Aorta (tissue), 5 donors: ENCODE measurements around the gene KANSL1. TPM values are rescaled to one million over a fixed set of nuclear protein-coding genes. Genes with fewer than 3 reads are reported as not detected.
"Not testable (repeated sequence)": the region's sequence is repeated elsewhere in the genome, so short reads cannot be mapped to it uniquely, and the experiment has no call there.

Experiments
- ATAC-seq: fragments of 200-7000 bp; cut with Tn5 transposase; one replicate; pipeline ENCODE4 v1.9.1; 2022; ENCODE audit warnings: moderate library complexity; ENCODE audit not compliant: low FRiP score
- DNase-seq, 2 donors: peaks; one replicate each; pipeline ENCODE4 v3.0.0-alpha.2; 2020
- H3K27ac ChIP-seq, 2 donors: one replicate each; pipeline ENCODE4 v1.5.1; 2013; ENCODE audit warnings: low read length in 2 of 2, mild to moderate bottlenecking in 2 of 2, moderate library complexity in 2 of 2, control low read depth in 1 of 2, inconsistent platforms in 1 of 2, low read depth in 1 of 2
- H3K27me3 ChIP-seq, 2 donors: one replicate each; pipeline ENCODE4 v1.6.1; 2013; ENCODE audit warnings: control low read depth in 1 of 2, low read length in 1 of 2, mild to moderate bottlenecking in 1 of 2, moderate library complexity in 1 of 2; ENCODE audit not compliant: insufficient read depth in 2 of 2, control insufficient read depth in 1 of 2
- H3K36me3 ChIP-seq, 2 donors: one replicate each; pipeline ENCODE4 v1.6.1; 2013; ENCODE audit warnings: control low read depth in 1 of 2, low read length in 1 of 2, mild to moderate bottlenecking in 1 of 2; ENCODE audit not compliant: insufficient read depth in 2 of 2, control insufficient read depth in 1 of 2
- H3K4me1 ChIP-seq, 2 donors: one replicate each; pipeline ENCODE4 v1.6.1; 2013; ENCODE audit warnings: low read length in 2 of 2, control low read depth in 1 of 2, mild to moderate bottlenecking in 1 of 2, moderate library complexity in 1 of 2; ENCODE audit not compliant: insufficient read depth in 2 of 2, control insufficient read depth in 1 of 2
- H3K4me3 ChIP-seq, 2 donors: one replicate each; pipeline ENCODE4 v1.5.1; 2013; ENCODE audit warnings: low read length in 2 of 2, control low read depth in 1 of 2, mild to moderate bottlenecking in 1 of 2
- H3K9me3 ChIP-seq: one replicate; pipeline ENCODE4 v1.6.1; 2013; ENCODE audit warnings: mild to moderate bottlenecking, low read length; ENCODE audit not compliant: control insufficient read depth
- WGBS, 2 donors: extraction: QIAGEN DNeasy Blood & Tissue Kit; methylation state at CpG; one replicate each; pipeline ENCODE4 v1.1.7; 2013; 5-methylcytosine and 5-hydroxymethylcytosine counted together
- intact Hi-C, 2 donors: fragments of 100-400 bp; cut with DNase I; formaldehyde crosslinking; loops; one replicate each; pipeline versions ENCODE4 v1.14.2 to v1.15.0; 2022
- polyA plus RNA-seq, 2 donors: library from polyadenylated mRNA; stranded (reverse); fragments of 200-250 nt; gene quantifications; one replicate each; pipeline ENCODE4 v1.2.3, GENCODE V29; 2013
- total RNA-seq, 2 donors: library from RNA; stranded (reverse); fragmentation: NEBNext Ultra II Directional; extraction: Animal tissue kit (Norgen Biotek cat#: 25700); gene quantifications; one replicate each; pipeline ENCODE4 v1.2.1, GENCODE V29; 2021
- donor health status: healthy with polysubstance abuse.
- donor health status: Bipolar disorder and iron deficiency.
- donor health status: DM: no; HTN: no; CAD: no.
- donor health status: DM: no; HTN: no; CAD: no.
- donor health status: DM: yes; HTN: yes; CAD: no.

KANSL1 gene
- total and polyA plus RNA-seq, 4 donors, result 6.5 to 109 (median 56.4) TPM

GRCh38 chr17:46006082-46006481 is 187.1 kb downstream of the KANSL1 start:
- H3K4me3 ChIP-seq, H3K4me1 ChIP-seq, H3K27me3 ChIP-seq, DNase-seq, intact Hi-C loops, ATAC-seq, H3K36me3 ChIP-seq, H3K9me3 ChIP-seq, H3K27ac ChIP-seq: not testable (repeated sequence)
- 98 to 100% methylated on average over 1 of the region's 1 CpG for WGBS, 2 donors

DNA sequence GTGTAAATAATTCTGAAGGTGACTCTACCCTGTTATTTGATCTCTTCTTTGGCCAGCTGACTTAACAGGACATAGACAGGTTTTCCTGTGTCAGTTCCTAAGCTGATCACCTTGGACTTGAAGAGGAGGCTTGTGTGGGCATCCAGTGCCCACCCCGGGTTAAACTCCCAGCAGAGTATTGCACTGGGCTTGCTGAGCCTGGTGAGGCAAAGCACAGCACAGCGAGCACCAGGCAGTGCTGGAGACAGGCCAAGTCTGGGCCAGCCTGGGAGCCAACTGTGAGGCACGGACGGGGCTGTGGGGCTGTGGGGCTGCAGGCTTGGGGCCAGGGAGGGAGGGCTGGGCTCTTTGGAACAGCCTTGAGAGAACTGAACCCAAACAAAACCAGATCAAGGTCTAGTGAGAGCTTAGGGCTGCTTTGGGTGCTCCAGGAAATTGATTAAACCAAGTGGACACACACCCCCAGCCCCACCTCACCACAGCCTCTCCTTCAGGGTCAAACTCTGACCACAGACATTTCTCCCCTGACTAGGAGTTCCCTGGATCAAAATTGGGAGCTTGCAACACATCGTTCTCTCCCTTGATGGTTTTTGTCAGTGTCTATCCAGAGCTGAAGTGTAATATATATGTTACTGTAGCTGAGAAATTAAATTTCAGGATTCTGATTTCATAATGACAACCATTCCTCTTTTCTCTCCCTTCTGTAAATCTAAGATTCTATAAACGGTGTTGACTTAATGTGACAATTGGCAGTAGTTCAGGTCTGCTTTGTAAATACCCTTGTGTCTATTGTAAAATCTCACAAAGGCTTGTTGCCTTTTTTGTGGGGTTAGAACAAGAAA is 189.1 kb downstream of the KANSL1 start:
- Histone ChIP-seq H3K4me3 (no peak overlapping the region), H3K27me3 (no peaks in the 10 kb centered on the region), H3K9me3 (no peaks in the 10 kb centered on the region), H3K4me1 (no peaks in the 10 kb centered on the region), H3K27ac (no peak overlapping the region), H3K36me3 (no peaks in the 10 kb centered on the region)
- DNase-seq (no peak), ATAC-seq (no peak)
- 8 to 10% methylated on average over 6 of the region's 6 CpGs for WGBS, 2 donors
- intact Hi-C loops, result no loop called here

DNA sequence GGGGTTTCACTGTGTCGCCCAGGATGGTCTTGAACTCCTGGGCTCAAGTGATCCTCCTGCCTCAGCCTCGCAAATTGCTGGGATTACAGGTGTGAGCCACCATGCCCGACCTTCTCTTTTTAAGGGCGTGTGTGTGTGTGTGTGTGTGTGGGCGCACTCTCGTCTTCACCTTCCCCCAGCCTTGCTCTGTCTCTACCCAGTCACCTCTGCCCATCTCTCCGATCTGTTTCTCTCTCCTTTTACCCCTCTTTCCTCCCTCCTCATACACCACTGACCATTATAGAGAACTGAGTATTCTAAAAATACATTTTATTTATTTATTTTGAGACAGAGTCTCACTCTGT is 190.3 kb downstream of the KANSL1 start:
- no peak overlapping the region for H3K27ac ChIP-seq
- H3K36me3 ChIP-seq, result no peaks in the 10 kb centered on the region
- no peaks in the 10 kb centered on the region for H3K4me1 ChIP-seq
- WGBS, 2 donors, result 63 to 68% methylated on average over 7 of the region's 7 CpGs
- ATAC-seq (no peak), DNase-seq (no peak)
- no peaks in the 10 kb centered on the region for H3K27me3 ChIP-seq
- H3K9me3 ChIP-seq, result no peaks in the 10 kb centered on the region
- intact Hi-C loops, result loop anchor here in 1 of 2 donors (1.0 kb wide), 1 partner anchor 210 kb away; no protein-coding TSS in a partner anchor
- no peak overlapping the region for H3K4me3 ChIP-seq

GRCh38 chr17:46002311-46002972 is 190.8 kb downstream of the KANSL1 start:
- ATAC-seq (peak; percentile 88), DNase-seq (peak; percentile 67 to 83)
- Histone ChIP-seq H3K27ac (no peak overlapping the region), H3K4me3 (no peak overlapping the region), H3K27me3 (no peaks in the 10 kb centered on the region), H3K36me3 (no peaks in the 10 kb centered on the region), H3K9me3 (no peaks in the 10 kb centered on the region), H3K4me1 (no peaks in the 10 kb centered on the region)
- intact Hi-C loops, result loop anchor here in 1 of 2 donors (1.0 kb wide), 1 partner anchor 211 kb away; no protein-coding TSS in a partner anchor
- 24 to 25% methylated on average over 8 of the region's 8 CpGs for WGBS, 2 donors

GRCh38 chr17:46001390-46002310 is 191.6 kb downstream of the KANSL1 start:
- H3K9me3 ChIP-seq, result no peaks in the 10 kb centered on the region
- ATAC-seq (peak; percentile 4), DNase-seq (no peak)
- no peak overlapping the region for H3K4me3 ChIP-seq
- H3K36me3 ChIP-seq, result no peaks in the 10 kb centered on the region
- H3K27ac ChIP-seq, result no peak overlapping the region
- no peaks in the 10 kb centered on the region for H3K4me1 ChIP-seq
- 75 to 78% methylated on average over 13 of the region's 13 CpGs for WGBS, 2 donors
- no peaks in the 10 kb centered on the region for H3K27me3 ChIP-seq
- intact Hi-C loops, result loop anchor here in 1 of 2 donors (1.0 kb wide), 1 partner anchor 212 kb away; no protein-coding TSS in a partner anchor

DNA sequence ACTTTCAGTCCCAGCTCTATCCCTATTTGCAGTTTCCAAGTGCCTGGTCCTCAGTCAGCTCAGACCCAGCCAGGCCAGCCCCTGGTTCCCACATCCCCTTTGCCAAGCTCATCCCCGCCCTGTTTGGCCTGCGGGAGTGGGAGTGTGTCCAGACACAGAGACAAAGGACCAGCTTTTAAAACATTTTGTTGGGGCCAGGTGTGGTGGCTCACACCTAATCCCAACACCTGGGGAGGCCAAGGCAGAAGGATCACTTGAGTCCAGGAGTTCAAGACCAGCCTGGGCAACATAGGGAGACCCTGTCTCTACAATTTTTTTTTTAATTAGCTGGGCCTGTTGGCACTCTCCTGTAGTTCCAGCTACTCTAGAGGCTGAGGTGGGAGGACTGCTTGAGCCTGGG is 192.5 kb downstream of the KANSL1 start:
- Histone ChIP-seq H3K27me3 (no peaks in the 10 kb centered on the region), H3K9me3 (no peaks in the 10 kb centered on the region), H3K4me3 (no peak overlapping the region), H3K27ac (no peak overlapping the region), H3K36me3 (no peaks in the 10 kb centered on the region), H3K4me1 (no peaks in the 10 kb centered on the region)
- no peak for DNase-seq
- no peak for ATAC-seq
- 56 to 63% methylated on average over 2 of the region's 2 CpGs for WGBS, 2 donors
- intact Hi-C loops, result no loop called here

- DNase-seq (no peak), ATAC-seq (no peak)
- H3K9me3 ChIP-seq, result no peaks in the 10 kb centered on the region
- 77 to 78% methylated on average over 7 of the region's 7 CpGs for WGBS, 2 donors
- no peaks in the 10 kb centered on the region for H3K36me3 ChIP-seq
- H3K27ac ChIP-seq, result no peak overlapping the region
- no peak overlapping the region for H3K4me3 ChIP-seq
- intact Hi-C loops, result no loop called here
- no peaks in the 10 kb centered on the region for H3K27me3 ChIP-seq
- H3K4me1 ChIP-seq, result no peaks in the 10 kb centered on the region
These were observed 192.9 kb downstream of the KANSL1 start for GRCh38 chr17:46000292-46000691.

GRCh38 chr17:45999900-46000290 is 193.3 kb downstream of the KANSL1 start:
- Histone ChIP-seq H3K9me3 (no peaks in the 10 kb centered on the region), H3K4me3 (no peak overlapping the region), H3K36me3 (no peaks in the 10 kb centered on the region), H3K27ac (no peak overlapping the region), H3K4me1 (no peaks in the 10 kb centered on the region), H3K27me3 (no peaks in the 10 kb centered on the region)
- DNase-seq (no peak), ATAC-seq (no peak)
- 85 to 87% methylated on average over 9 of the region's 9 CpGs for WGBS, 2 donors
- intact Hi-C loops, result no loop called here
